NK-92 (cell line): ENCODE data around the gene NKIRAS1.

Source experiments
- DNase-seq: peaks from one replicate; lab custom pipeline; 2025; ENCODE audit not compliant: unreplicated experiment; lab: John Stamatoyannopoulos, UW

The NKIRAS1 gene

DNA sequence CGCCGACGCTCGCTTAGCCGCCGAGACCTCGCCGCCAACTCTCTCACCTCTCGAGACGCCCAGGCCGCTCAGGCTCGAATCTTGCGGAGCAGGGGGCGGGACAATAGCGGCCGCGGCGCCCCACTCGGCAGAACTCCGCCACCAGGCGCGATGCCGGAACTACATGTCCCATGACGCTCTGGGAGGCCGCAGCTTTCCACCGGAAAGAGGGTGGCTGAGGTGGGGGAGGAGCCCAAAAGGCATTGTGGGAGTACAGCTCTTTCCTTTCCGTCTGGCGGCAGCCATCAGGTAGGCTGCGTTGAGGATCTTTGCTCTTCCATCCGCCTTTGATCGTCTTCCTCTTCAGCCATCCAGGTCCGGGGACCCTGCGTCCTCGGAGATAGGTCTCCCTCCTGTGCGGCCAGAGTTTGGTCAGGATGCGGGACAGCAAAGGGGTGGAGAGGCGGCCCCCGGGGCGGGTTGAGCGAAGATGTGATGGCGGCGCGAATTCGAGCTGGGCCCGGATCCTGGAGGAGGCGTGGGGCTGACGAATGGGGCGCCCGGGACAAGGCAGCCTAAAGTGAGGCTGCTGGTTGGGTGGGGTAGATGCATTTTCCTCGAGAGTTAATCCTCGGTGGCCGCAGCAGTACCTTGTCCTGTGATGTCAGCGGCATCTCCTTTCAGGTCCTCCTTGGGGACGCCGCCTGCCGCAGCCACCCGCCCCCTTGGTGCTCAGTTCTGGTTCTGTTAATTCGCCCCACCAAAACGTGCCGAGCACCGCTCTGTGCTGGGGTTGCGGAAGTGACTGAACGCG lies at the start of gene NKIRAS1, which contains the start of gene RPL15:
NKIRAS1 (minus strand) TSS at position 105 of the 793 bp plus-strand sequence. CDS start 6,086 bp downstream, outside the sequence.
RPL15 (plus strand) TSS at position 247 of the 793 bp plus-strand sequence. CDS start 728 bp downstream, outside the sequence.
- DNase-seq: peak; percentile 66

DNA sequence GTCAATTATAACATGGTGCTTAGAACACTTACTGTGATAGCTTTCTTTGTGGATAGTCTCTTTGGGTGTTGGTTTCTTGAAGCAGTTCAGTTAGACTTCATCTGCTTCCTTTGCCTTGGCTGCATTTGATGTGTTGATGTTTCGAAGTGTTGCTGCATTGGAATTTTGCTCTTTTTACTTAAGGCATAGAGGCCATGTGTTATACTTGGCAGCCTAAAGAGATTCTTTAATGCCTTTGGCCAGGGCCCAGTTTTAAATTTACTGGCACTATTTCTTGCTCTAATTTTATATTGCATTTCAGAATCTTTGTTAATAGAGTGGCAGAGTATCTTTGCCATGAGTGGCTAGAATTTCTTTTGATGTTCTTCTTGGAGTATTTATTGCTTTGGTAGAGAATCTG lies 49.5 kb upstream of the NKIRAS1 start:
- DNase-seq: no peak

DNA sequence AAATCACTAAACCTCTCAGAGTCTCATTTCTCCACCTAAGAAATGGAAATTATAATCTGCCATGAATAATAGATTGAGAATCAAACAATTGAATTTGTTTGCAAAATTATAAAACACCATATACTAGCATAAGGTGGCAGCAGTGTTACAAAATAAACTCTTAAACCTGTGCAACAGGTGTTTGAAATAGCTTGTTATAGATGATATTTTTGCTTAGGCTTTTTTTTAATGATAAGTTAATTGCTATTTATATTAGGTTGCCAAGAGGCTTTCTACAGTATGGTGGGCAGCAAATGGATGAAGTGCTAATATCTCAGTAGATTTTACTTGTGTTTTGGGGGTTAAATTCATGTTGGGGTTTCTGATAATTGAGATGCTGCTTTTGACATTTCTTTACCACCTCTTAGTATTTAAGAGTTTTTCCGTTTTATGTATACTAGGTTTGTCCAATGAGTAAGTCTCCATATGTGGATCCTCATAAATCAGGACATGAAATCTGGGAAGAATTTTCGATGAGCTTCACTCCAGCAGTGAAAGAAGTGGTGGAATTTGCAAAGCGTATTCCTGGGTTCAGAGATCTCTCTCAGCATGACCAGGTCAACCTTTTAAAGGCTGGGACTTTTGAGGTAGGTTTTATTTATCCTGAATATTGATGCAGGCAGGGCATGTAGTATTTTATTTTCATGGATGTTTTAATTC lies 47.9 kb upstream of the NKIRAS1 start:
- no peak for DNase-seq

DNA sequence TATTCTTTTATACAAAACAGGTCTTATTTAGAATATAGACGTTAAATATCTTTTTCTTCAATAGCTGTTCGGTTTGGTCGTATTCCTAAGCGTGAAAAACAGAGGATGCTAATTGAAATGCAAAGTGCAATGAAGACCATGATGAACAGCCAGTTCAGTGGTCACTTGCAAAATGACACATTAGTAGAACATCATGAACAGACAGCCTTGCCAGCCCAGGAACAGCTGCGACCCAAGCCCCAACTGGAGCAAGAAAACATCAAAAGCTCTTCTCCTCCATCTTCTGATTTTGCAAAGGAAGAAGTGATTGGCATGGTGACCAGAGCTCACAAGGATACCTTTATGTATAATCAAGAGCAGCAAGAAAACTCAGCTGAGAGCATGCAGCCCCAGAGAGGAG lies 45.1 kb upstream of the NKIRAS1 start:
- DNase-seq: no peak

DNA sequence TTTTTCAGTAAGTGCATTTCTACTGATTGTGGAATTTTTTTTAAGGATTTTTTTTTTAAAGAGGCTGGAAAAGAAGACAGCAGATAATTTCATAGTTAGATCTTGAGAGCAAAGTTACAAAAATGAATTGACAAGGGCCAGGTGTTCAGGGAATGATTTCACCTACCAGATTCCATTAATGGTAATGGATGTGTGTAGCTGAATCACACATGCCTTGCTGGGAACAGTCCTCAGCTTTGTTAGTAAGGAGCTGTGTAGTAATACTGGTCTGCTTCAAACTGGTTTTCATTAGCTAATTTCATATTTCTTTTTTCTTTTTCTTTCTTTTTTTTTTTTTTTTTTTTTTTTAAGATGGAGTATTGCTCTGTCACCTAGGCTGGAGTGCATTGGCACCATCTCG lies 44.3 kb upstream of the NKIRAS1 start:
- DNase-seq: no peak

GRCh38 chr3:23960649-23961048 lies 43.9 kb upstream of the NKIRAS1 start:
- DNase-seq: no peak

DNA sequence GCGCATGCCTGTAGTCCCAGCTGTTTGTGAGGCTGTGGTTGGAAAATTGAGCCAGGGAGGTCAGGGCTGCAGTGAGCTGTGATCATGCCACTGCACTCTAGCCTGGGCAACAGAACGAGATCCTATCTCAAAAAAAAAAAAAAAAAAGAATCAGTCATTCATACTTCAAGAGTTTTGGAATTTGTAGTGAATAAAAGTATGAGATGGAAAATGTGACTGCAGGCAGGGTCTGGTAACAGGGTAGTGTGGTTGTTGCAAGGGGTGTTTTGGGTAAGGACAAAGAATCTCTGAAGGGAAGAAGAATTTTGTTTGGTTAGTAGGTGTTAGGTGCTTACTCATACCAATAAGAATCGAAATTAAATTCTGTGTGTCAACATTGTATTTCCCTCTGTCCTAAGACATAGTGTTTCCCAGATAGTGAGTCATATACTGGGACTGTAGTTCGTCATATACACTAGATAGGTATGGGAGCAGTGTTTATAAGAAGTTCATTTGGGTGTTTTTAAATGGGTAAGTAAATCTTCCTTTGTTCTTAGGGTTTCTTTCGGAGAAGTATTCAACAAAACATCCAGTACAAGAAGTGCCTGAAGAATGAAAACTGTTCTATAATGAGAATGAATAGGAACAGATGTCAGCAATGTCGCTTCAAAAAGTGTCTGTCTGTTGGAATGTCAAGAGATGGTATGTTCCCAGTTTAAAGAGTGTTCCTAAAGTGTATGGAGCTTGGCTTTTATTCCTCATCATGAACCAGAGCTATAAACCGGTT lies 42.5 kb upstream of the NKIRAS1 start:
- no peak for DNase-seq

DNA sequence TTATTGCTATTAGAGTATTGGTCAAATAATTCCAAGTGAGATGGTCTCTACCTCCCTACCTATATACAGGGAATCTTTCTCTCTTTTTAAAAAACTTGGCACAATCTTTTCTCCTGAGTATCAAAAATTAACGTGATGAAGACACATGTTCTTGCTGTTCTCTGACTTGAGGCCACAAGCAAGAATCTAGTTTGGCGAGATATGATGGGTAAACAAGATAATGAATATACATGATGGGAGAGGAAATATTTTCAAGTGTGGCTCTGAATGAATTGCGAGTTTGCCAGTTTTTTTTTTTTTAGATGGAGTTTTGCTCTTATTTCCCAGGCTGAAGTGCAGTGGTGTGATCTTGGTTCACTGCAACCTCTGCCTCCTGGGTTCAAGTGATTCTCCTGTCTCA lies 39.9 kb upstream of the NKIRAS1 start:
- DNase-seq: no peak

GRCh38 chr3:23954144-23954543 lies 37.4 kb upstream of the NKIRAS1 start:
- no peak for DNase-seq

DNA sequence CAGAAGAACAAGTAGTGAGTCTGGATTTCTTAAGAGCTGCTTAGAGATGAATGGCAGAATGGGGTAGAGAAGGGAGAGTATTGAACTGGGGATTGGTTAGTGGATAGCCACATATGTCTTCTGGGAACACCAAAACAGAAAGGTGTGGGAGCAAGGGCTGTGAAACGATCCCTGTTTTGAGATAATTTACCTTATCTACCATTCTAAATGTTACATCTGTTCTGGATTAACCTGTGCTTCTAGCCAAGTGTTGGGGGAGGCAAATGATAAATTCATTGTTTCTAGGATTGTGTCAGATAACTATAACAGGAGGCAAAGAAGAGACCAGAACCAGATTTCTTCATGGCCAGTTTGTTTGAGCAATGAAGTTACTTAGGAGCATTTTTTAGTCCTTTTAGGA lies 36.7 kb upstream of the NKIRAS1 start:
- DNase-seq: no peak

- DNase-seq: no peak
These were observed 35.9 kb upstream of the NKIRAS1 start for GRCh38 chr3:23952646-23953045.

- no peak for DNase-seq
These were observed 33.5 kb upstream of the NKIRAS1 start for GRCh38 chr3:23950293-23950692.

DNA sequence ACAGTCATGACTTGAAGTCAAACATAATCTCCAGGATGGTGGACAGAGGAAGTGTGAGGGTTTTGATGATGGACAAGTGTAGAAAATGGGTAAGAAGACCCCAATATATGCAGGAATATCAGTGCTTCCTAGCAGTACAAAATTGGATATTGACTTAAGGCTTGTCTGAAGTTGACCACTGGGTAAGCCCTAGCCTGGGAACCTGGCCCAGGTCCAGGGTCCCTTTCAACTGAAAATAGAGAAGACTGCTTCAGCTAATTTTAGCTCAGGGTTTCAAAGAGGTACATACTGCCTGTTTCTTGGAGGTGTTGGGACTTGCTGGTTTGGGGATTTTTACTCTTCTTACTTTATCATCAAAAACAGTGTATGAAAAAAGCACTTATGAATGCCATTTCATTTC lies 33.0 kb upstream of the NKIRAS1 start:
- no peak for DNase-seq

GRCh38 chr3:23948761-23949160 lies 32.0 kb upstream of the NKIRAS1 start:
- DNase-seq: no peak

- peak; percentile 59 for DNase-seq
These were observed 29.3 kb upstream of the NKIRAS1 start for GRCh38 chr3:23945913-23946687.

DNA sequence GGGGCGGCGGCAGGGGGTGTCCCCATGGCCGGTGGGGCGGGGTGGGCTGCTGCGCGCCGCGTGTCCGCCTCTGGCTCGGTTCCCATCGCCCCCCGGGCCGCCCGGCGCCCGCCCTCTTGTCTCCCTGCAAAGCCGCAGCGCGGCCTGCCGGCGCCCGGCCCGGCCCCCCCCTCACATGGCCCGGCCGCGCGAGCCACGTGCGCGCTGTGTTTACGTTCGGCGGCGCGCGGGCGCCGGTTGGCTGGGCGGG lies 28.8 kb upstream of the NKIRAS1 start:
- DNase-seq: no peak

GRCh38 chr3:23944861-23945662 lies 28.3 kb upstream of the NKIRAS1 start, which contains the start of gene NR1D2:
Gene NR1D2 (plus strand): TSS chr3:23945286. CDS start chr3:23945579, 293 bp downstream.
- DNase-seq: no peak

DNA sequence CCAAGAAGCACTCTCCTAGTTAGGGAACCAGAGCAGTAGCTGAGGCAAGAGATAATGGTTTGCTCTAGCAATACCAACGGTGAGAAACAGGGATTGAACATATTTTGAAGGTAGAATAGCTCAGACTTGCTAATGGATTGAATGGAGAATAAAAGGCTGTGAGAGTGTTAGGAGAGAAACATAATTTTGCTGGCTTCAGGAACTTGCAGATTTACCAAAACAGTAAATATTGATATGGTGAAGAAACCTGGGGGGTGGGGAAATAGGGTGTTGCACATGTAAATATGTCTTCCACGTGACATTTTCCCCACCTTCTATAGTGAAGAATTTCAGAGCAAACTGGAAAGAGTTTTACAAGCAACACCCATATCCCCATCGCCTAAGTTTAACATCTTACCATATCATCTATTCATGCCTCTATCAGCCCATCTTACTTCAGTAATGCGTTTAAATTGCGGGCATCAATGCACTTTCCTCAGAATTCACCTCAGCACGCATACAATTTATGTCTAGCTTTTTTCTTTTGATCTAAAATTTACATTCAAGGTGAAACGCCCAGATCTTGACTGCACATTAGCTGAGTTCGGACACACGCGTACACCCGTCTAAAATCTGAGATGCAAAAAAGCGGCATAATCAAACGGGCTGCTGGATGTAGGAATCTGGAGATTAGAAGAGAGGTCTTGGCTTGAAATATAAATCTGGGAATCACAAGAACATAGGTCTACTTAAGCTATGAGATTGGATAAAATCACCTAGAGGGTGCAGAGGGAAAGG lies 27.4 kb upstream of the NKIRAS1 start:
- no peak for DNase-seq

GRCh38 chr3:23942546-23942945 lies 25.8 kb upstream of the NKIRAS1 start:
- DNase-seq: no peak
